ENCODE data around the gene LYZL1. TPM values are rescaled to one million over a fixed set of nuclear protein-coding genes. Genes with fewer than 3 reads are reported as not detected.

Gene LYZL1
- total RNA-seq, 1 experiment from 2014 or later = not detected

DNA sequence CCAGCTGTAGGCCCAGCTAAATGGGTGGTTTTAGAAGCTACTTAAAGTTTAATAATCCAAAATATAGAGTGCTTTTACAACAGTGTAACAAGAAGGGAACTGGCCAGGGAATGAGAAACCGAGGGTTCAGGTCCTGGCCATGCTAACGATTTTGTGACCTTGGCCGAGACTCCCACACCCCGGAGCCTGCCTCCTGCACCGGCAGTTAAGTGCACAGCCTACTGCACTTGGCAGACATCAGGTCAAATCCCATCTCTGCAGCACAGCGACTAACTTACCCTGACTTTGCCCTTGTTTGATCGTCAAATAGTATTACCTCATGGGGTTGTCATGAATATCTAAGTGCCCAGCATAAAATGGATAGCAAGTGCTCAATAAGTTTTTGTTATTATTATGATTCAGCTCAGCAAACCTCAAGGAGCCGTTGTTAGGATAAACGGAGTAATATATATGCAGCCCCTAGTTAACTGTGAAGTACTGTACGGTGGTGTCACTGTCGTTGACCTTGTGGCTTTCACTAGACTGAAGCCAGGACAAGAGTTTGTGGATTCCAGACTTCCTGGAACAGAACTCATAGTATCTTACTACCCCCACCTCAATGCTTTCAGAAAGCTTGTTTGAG is 35.5 kb downstream of the LYZL1 start:
- Histone ChIP-seq H3T11ph (ENCODE audit: low read length) (no peak overlapping the region), H2AFZ (ENCODE audit: low read length) (no peak overlapping the region), H2AK5ac (ENCODE audit: insufficient read length, low read length) (no peak overlapping the region), H3K9ac (ENCODE audit: extremely low read depth, insufficient read length, low read length) (no peak overlapping the region), H3K56ac (ENCODE audit: insufficient read length, low read depth, low read length) (no peak overlapping the region), H3K27me3 (ENCODE audit: insufficient read depth, low read length) (no peaks in the 10 kb centered on the region), H3K4me2 (ENCODE audit: insufficient read depth, insufficient read length, low read length) (no peak overlapping the region), H4K8ac (replicated peaks; ENCODE audit: insufficient read length, low read depth, low read length) (no peak overlapping the region), H2BK5ac (ENCODE audit: insufficient read length, low read length) (no peak overlapping the region), H4K20me1 (ENCODE audit: control insufficient read depth, insufficient read depth, insufficient read length) (no peaks in the 10 kb centered on the region), H3K9me3 (ENCODE audit: control insufficient read depth, low read depth, low read length) (no peaks in the 10 kb centered on the region), H3K79me1 (ENCODE audit: insufficient read depth, low read depth, low read length, poor library complexity, severe bottlenecking) (no peaks in the 10 kb centered on the region), H4K91ac (ENCODE audit: insufficient read length, low read depth, low read length) (no peak overlapping the region), H2BK15ac (ENCODE audit: low read depth, low read length) (no peak overlapping the region), H3K27ac (ENCODE audit: insufficient read length, low read depth, low read length) (no peak overlapping the region), H2BK120ac (ENCODE audit: low read depth, low read length, poor library complexity, severe bottlenecking) (no peak overlapping the region), H3K14ac (ENCODE audit: insufficient read depth, low read length) (no peak overlapping the region), H3K4ac (ENCODE audit: low read depth, low read length) (no peak overlapping the region), H2BK20ac (ENCODE audit: low read depth, low read length, poor library complexity, severe bottlenecking) (no peak overlapping the region), H3K23ac (ENCODE audit: insufficient read length, low read depth, low read length) (no peak overlapping the region), H2BK12ac (ENCODE audit: insufficient read length, low read depth, low read length) (no peak overlapping the region), H3K18ac (ENCODE audit: insufficient read length, low read depth, low read length) (no peak overlapping the region), H3K23me2 (ENCODE audit: insufficient read length, low read depth, low read length, poor library complexity, severe bottlenecking) (no peaks in the 10 kb centered on the region), H4K5ac (ENCODE audit: insufficient read length, low read depth, low read length) (no peak overlapping the region), H3K79me2 (ENCODE audit: insufficient read depth, low read length) (no peaks in the 10 kb centered on the region), H3K4me1 (ENCODE audit: insufficient read depth, low read length) (no peaks in the 10 kb centered on the region; the same call in 1 of the 2 replicates)
- no peaks in the 10 kb centered on the region; the same call in 1 of the 2 replicates for H3K27me3 Mint-ChIP-seq (ENCODE audit: low read depth)
- no peak overlapping the region for H3K4me3 Mint-ChIP-seq
- no peaks in the 10 kb centered on the region; a peak in 1 of 7 replicates for H3K36me3 Mint-ChIP-seq (ENCODE audit: insufficient read depth in 1 of 3, low read depth in 3 of 3)
- peaks cover 2 to 5% of the 10 kb centered on the region in 2 experiments; a peak in 3 of 4 replicates for H3K4me1 Mint-ChIP-seq
- H3K9me3 Mint-ChIP-seq = no peaks in the 10 kb centered on the region
- no peak overlapping the region for H3K27ac Mint-ChIP-seq
- TF ChIP-seq, protein P1, sequence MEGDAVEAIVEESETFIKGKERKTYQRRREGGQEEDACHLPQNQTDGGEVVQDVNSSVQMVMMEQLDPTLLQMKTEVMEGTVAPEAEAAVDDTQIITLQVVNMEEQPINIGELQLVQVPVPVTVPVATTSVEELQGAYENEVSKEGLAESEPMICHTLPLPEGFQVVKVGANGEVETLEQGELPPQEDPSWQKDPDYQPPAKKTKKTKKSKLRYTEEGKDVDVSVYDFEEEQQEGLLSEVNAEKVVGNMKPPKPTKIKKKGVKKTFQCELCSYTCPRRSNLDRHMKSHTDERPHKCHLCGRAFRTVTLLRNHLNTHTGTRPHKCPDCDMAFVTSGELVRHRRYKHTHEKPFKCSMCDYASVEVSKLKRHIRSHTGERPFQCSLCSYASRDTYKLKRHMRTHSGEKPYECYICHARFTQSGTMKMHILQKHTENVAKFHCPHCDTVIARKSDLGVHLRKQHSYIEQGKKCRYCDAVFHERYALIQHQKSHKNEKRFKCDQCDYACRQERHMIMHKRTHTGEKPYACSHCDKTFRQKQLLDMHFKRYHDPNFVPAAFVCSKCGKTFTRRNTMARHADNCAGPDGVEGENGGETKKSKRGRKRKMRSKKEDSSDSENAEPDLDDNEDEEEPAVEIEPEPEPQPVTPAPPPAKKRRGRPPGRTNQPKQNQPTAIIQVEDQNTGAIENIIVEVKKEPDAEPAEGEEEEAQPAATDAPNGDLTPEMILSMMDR (conservative IDR thresholded peaks at IDR 0.05) = no peak
- WGBS (ENCODE audit: extremely low coverage, insufficient read length, low lambda C conversion rate) = no CpG with 5 or more reads among the region's 11 CpGs
- no peak for DNase-seq

Data from H9 (cell line).